Measurements from ENCODE around the gene KCND3.

KCND3 gene

DNA sequence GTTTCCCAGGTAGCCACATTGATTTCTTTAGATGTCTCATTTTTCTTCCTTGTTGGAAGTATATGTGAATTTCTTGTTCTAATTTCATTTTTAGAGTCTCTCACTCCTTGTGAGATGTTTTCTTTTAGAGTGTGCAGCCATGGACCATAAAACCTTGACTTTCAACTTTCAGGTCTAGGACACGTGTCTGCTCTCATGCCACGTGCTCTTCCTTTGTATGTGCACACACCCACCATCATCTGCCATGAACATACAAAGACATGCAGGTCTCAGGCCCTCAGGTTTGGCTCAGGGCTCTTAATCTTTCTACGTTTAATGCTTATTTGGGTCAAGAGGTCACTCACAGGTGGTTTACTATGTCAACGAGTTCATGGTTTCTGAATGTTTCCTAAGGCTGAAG is 163.2 kb downstream of the KCND3 start:
- Histone ChIP-seq H3K4me1 (ENCODE audit: control insufficient read depth, insufficient read depth, low read length) (no peaks in the 10 kb centered on the region), H3K9ac (ENCODE audit: low read depth, low read length) (no peak overlapping the region), H3K9me3 (ENCODE audit: control insufficient read depth, insufficient read depth, low read length) (no peaks in the 10 kb centered on the region), H3K36me3 (ENCODE audit: control insufficient read depth, insufficient read depth, low read length) (no peaks in the 10 kb centered on the region), H3K27ac (ENCODE audit: low read depth, low read length) (no peak overlapping the region), H3K27me3 (ENCODE audit: control insufficient read depth, insufficient read depth, low read length) (no peaks in the 10 kb centered on the region), H3K4me3 (ENCODE audit: low read depth, low read length) (no peak overlapping the region)

DNA sequence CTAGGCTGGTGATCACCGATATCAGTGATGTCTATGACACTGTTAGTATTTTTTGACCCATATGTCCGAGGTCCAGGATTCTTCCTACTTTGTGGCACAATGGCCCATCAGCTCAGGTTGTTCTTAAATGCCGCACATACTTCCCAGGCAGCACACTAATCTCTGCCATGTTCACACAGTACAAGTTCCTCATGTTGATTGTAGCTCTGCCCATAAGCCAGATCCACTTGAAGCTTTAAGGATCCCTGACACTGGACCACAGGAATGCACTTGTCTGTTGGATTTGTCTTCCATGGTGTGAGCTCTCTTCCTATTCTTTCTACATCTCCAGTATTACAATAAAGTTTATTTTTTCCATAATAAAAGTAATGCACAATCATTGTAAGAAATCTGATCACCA is 164.3 kb downstream of the KCND3 start:
- Histone ChIP-seq H3K9me3 (ENCODE audit: control insufficient read depth, insufficient read depth, low read length) (no peaks in the 10 kb centered on the region), H3K4me1 (ENCODE audit: control insufficient read depth, insufficient read depth, low read length) (no peaks in the 10 kb centered on the region), H3K27ac (ENCODE audit: low read depth, low read length) (no peak overlapping the region), H3K4me3 (ENCODE audit: low read depth, low read length) (no peak overlapping the region), H3K27me3 (ENCODE audit: control insufficient read depth, insufficient read depth, low read length) (no peaks in the 10 kb centered on the region), H3K36me3 (ENCODE audit: control insufficient read depth, insufficient read depth, low read length) (no peaks in the 10 kb centered on the region), H3K9ac (ENCODE audit: low read depth, low read length) (no peak overlapping the region)

DNA sequence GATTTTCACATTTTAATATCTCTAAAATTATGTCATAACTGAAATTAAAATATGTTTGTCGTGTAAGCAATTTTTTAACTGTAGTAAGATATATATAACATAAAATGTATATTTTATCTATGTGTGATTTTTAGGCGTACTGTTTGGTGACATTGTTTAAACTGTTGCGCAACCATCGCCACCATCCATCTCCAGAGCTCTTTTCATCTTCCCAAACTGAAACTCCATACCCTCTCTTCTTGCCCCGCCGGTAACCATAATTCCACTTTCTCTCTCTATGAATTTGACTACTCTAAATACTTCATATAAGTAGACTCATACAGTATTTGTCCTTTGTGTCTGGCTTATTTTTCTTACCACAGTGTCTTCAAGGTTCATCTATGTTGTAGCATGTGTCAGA is 167.3 kb downstream of the KCND3 start:
- Histone ChIP-seq H3K4me3 (ENCODE audit: low read depth, low read length) (no peak overlapping the region), H3K4me1 (ENCODE audit: control insufficient read depth, insufficient read depth, low read length) (no peaks in the 10 kb centered on the region), H3K27me3 (ENCODE audit: control insufficient read depth, insufficient read depth, low read length) (no peaks in the 10 kb centered on the region), H3K27ac (ENCODE audit: low read depth, low read length) (no peak overlapping the region), H3K9ac (ENCODE audit: low read depth, low read length) (no peak overlapping the region), H3K36me3 (ENCODE audit: control insufficient read depth, insufficient read depth, low read length) (no peaks in the 10 kb centered on the region), H3K9me3 (ENCODE audit: control insufficient read depth, insufficient read depth, low read length) (no peaks in the 10 kb centered on the region)

DNA sequence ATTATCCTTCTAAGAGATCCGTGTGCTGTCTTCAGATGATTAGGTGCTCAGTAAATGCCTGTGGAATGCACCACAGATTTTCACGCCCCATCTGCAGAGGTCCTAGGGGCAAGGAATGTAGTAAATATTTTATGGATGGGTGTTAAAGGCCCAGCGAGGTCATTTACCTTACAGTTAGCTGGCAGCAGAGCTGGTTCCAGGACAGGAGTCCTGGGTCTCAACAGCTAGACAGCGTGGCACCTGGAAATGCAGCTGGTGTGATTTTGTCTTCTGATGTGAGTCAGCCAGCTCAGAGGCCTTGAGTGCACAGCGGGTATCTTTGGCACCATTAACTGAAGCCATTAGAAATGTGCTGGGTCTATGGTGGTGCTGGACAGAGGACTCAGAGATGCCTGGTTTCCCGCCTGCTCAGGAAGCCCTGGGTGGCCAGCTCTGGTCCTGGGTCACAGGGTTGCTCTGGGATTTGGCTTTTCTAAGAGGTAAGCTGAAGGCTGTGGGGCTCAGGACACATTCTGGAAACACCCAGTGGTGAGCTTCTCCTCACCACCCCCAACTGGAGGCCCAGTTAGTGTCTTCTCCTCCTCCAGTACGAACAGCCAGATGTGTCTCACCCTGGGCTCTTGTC is 168.2 kb downstream of the KCND3 start:
- H3K9me3 ChIP-seq (ENCODE audit: control insufficient read depth, insufficient read depth, low read length), result no peaks in the 10 kb centered on the region
- H3K27me3 ChIP-seq (ENCODE audit: control insufficient read depth, insufficient read depth, low read length), result no peaks in the 10 kb centered on the region
- no peaks in the 10 kb centered on the region for H3K36me3 ChIP-seq (ENCODE audit: control insufficient read depth, insufficient read depth, low read length)
- H3K9ac ChIP-seq (ENCODE audit: low read depth, low read length), result no peak overlapping the region
- H3K4me3 ChIP-seq (ENCODE audit: low read depth, low read length), result no peak overlapping the region
- H3K27ac ChIP-seq (ENCODE audit: low read depth, low read length), result no peak overlapping the region
- no peaks in the 10 kb centered on the region for H3K4me1 ChIP-seq (ENCODE audit: control insufficient read depth, insufficient read depth, low read length)

DNA sequence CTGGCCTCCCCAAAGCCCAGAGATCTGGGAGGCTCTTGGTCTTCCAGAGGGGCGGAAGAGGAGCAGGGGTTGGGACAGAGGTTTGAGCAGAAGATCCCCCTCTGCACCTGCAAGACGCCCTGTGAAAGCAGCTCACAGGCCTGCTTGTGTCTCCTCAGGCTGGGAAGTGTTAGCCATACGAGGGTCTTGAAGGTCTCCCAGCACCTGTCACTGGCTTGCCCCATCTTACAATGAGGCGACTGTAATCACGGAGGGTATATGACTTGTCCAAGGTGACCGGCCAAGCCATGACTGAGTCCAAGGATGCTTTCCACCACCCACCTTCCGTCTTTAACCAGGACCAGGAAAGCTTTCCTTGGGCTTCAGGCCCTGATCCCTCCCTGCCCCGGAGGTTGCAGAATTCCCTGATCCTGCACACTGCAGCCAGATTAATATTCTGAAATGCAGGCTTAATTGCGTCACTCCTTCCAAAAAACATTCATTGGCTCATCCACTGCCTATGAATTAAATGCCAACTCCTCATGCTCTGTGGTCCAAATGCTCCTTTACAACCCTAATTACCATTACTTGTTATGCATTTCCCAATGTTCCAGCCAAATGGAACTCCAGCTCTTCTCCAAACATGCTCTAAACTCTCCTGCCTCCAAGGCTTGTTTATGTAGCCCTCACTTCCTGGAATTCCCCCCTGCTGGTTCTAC is 169.8 kb downstream of the KCND3 start:
- Histone ChIP-seq H3K9ac (ENCODE audit: low read depth, low read length) (no peak overlapping the region), H3K9me3 (ENCODE audit: control insufficient read depth, insufficient read depth, low read length) (no peaks in the 10 kb centered on the region), H3K4me1 (ENCODE audit: control insufficient read depth, insufficient read depth, low read length) (no peaks in the 10 kb centered on the region), H3K4me3 (ENCODE audit: low read depth, low read length) (no peak overlapping the region), H3K36me3 (ENCODE audit: control insufficient read depth, insufficient read depth, low read length) (no peaks in the 10 kb centered on the region), H3K27me3 (ENCODE audit: control insufficient read depth, insufficient read depth, low read length) (no peaks in the 10 kb centered on the region), H3K27ac (ENCODE audit: low read depth, low read length) (no peak overlapping the region)

DNA sequence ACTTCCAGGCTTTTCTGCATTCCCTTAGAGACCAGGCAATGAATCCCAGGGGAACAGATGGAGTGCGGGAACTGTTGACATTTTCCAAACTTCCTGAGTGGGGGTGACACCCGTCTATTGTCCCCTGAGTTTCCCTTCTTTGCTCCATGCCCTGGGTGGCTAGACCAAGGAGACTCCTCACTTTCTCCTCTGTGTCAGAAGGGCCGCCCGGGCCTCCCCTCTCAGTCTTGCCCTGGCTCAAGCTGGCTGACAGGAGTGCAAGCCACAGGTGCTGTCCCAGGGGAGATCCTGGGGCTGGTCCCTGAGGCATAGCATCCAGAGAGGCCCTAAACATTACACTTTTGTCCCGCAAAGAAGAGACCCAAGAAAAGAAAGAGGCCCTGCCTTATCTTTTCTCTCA is 170.9 kb downstream of the KCND3 start:
- H3K4me3 ChIP-seq (ENCODE audit: low read depth, low read length), result no peak overlapping the region

DNA sequence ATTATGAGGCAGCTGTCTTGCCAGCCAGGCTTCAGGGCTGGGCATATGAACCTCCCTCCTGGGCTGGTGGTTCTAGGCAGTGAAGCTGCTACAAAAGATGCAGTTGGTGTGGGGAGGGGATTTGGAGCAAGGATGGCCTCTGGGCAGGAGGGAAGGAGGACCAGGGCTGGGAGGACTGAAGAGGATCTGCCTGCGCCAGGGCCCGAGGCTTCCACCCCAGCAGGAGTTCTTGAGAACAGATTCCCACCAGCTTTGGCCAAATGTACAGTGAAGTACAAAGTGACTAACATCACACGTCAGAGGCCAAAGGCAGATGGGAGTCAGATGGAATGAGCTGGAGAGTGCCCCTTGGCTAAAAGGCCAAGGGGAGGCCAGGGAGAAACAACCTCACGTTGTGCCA is 171.4 kb downstream of the KCND3 start:
- Histone ChIP-seq H3K9ac (ENCODE audit: low read depth, low read length) (no peak overlapping the region), H3K27ac (ENCODE audit: low read depth, low read length) (no peak overlapping the region), H3K27me3 (ENCODE audit: control insufficient read depth, insufficient read depth, low read length) (no peaks in the 10 kb centered on the region), H3K9me3 (ENCODE audit: control insufficient read depth, insufficient read depth, low read length) (no peaks in the 10 kb centered on the region), H3K4me1 (ENCODE audit: control insufficient read depth, insufficient read depth, low read length) (no peaks in the 10 kb centered on the region), H3K36me3 (ENCODE audit: control insufficient read depth, insufficient read depth, low read length) (no peaks in the 10 kb centered on the region), H3K4me3 (ENCODE audit: low read depth, low read length) (no peak overlapping the region)

More for the DNA sequence above, 170.9 kb downstream of the KCND3 start:
- no peaks in the 10 kb centered on the region for H3K27me3 ChIP-seq (ENCODE audit: control insufficient read depth, insufficient read depth, low read length)
- H3K9ac ChIP-seq (ENCODE audit: low read depth, low read length), result no peak overlapping the region
- no peaks in the 10 kb centered on the region for H3K36me3 ChIP-seq (ENCODE audit: control insufficient read depth, insufficient read depth, low read length)
- no peak overlapping the region for H3K27ac ChIP-seq (ENCODE audit: low read depth, low read length)
- H3K4me1 ChIP-seq (ENCODE audit: control insufficient read depth, insufficient read depth, low read length), result no peaks in the 10 kb centered on the region
- no peaks in the 10 kb centered on the region for H3K9me3 ChIP-seq (ENCODE audit: control insufficient read depth, insufficient read depth, low read length)

DNA sequence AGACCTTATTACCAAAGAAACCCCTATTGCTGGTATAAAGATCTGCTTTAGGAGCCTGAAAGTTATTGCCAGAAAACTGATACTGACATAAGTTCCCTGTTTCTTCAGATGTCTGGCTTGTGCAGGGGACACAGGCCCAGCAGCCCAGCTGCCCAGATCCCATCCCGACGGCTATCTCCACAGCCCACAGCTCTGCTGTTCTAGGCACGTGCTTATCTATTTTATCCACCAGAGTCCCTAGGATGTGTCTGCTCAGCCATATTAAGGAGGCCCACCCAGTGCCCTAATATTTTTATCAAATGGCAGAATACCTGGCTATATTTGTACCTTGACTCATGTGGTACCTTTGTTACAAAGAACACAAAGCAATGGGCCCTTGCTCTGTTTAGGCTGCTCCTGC is 174.8 kb downstream of the KCND3 start:
- Histone ChIP-seq H3K9me3 (ENCODE audit: control insufficient read depth, insufficient read depth, low read length) (no peaks in the 10 kb centered on the region), H3K4me3 (ENCODE audit: low read depth, low read length) (no peak overlapping the region), H3K36me3 (ENCODE audit: control insufficient read depth, insufficient read depth, low read length) (no peaks in the 10 kb centered on the region), H3K27me3 (ENCODE audit: control insufficient read depth, insufficient read depth, low read length) (no peaks in the 10 kb centered on the region), H3K9ac (ENCODE audit: low read depth, low read length) (no peak overlapping the region), H3K27ac (ENCODE audit: low read depth, low read length) (no peak overlapping the region), H3K4me1 (ENCODE audit: control insufficient read depth, insufficient read depth, low read length) (no peaks in the 10 kb centered on the region)

DNA sequence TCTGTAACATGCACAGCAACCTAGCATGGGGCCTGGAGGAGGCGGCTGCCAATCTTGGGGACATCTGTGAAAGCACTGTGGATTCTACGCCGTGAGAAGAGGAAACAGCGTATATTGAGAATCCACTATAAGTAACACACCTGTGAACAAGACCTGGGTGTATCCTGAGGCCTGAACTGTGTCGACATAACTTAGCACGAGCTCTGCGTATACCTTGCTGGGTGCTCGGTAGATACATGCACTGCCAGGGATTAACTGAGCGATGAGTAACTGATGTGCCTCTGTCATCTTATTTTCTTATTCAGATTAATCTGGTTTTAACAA is 175.2 kb downstream of the KCND3 start:
- Histone ChIP-seq H3K4me1 (ENCODE audit: control insufficient read depth, insufficient read depth, low read length) (no peaks in the 10 kb centered on the region), H3K27me3 (ENCODE audit: control insufficient read depth, insufficient read depth, low read length) (no peaks in the 10 kb centered on the region), H3K9me3 (ENCODE audit: control insufficient read depth, insufficient read depth, low read length) (no peaks in the 10 kb centered on the region), H3K27ac (ENCODE audit: low read depth, low read length) (no peak overlapping the region), H3K9ac (ENCODE audit: low read depth, low read length) (no peak overlapping the region), H3K4me3 (ENCODE audit: low read depth, low read length) (no peak overlapping the region), H3K36me3 (ENCODE audit: control insufficient read depth, insufficient read depth, low read length) (no peaks in the 10 kb centered on the region)

DNA sequence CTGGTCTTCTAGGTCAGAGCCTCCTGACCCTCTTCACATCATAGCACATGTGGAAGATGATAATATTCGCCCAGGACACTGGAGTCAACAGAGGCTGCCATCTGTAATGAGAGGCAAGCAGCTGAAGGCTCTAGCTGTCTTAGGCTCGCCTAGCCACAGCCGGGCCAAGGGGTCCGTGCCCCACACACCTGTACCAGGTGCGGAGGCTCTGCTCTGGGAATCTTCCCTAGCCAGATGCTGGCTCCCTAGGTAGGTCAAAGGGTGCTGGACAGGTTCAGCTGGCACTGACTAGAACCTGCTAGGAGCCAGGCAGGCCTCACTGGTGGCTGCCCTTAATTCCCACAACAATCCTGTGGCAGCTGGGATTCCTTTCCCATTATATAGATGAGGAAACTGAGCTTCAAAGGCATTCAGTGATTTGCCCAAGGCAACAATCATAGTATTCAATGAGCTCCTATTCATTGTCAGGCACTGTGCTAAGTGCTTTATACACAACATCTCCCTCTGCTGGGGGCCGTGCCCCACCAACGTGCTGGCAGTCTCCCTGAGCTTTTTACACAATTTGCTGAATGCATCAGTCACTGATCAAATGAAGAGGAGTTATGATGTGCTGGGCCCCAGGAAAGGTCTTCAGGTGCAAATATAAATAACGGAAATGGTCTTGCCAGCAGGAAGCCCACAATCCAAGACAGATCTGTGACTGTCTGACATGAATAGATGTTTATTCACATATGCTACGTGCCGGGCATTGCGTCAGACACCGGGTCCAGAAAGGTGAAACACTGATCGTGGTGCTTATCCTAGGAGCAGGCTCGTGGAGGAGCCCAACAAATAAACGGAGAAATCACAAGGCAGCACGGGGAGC is 175.8 kb downstream of the KCND3 start:
- Histone ChIP-seq H3K27me3 (ENCODE audit: control insufficient read depth, insufficient read depth, low read length) (no peaks in the 10 kb centered on the region), H3K27ac (ENCODE audit: low read depth, low read length) (no peak overlapping the region)

DNA sequence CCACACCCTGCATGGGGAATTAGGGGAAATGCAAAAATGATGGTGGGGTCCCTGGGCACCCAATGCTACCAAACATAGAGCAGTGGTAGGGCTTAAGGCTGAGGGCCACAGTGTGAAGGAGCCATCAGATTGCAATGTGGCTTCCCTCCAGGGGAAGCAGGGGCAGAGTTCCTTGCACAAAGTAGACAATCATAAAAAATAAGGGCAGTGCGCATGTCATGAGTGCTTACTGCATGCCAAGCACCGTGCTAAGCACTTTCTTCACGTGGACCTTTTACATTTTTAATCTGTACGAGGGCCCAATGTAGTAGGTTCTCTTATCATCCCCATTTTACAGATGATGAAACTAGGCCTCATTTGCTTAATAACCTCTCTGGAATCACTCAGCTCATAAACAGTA is 177.2 kb downstream of the KCND3 start:
- Histone ChIP-seq H3K4me1 (ENCODE audit: control insufficient read depth, insufficient read depth, low read length) (no peaks in the 10 kb centered on the region), H3K9ac (ENCODE audit: low read depth, low read length) (no peak overlapping the region), H3K9me3 (ENCODE audit: control insufficient read depth, insufficient read depth, low read length) (no peaks in the 10 kb centered on the region)

More for the DNA sequence above, 175.8 kb downstream of the KCND3 start:
- Histone ChIP-seq H3K9ac (ENCODE audit: low read depth, low read length) (no peak overlapping the region), H3K4me1 (ENCODE audit: control insufficient read depth, insufficient read depth, low read length) (no peaks in the 10 kb centered on the region), H3K4me3 (ENCODE audit: low read depth, low read length) (no peak overlapping the region), H3K9me3 (ENCODE audit: control insufficient read depth, insufficient read depth, low read length) (no peaks in the 10 kb centered on the region), H3K36me3 (ENCODE audit: control insufficient read depth, insufficient read depth, low read length) (no peaks in the 10 kb centered on the region)

More for the DNA sequence above, 177.2 kb downstream of the KCND3 start:
- no peaks in the 10 kb centered on the region for H3K36me3 ChIP-seq (ENCODE audit: control insufficient read depth, insufficient read depth, low read length)
- no peaks in the 10 kb centered on the region for H3K27me3 ChIP-seq (ENCODE audit: control insufficient read depth, insufficient read depth, low read length)
- no peak overlapping the region for H3K27ac ChIP-seq (ENCODE audit: low read depth, low read length)
- no peak overlapping the region for H3K4me3 ChIP-seq (ENCODE audit: low read depth, low read length)

Measured in HUES48 (cell line).